ENCODE measurements around the gene TENT4A.

GRCh38 chr5:6775571-6775970 lies 62.3 kb downstream of the TENT4A start:
- TF ChIP-seq JUNB (CRISPR knock-in tag; IDR thresholded peaks at IDR 0.05; ENCODE audit: borderline replicate concordance) (no peak), EP300 (IDR thresholded peaks at IDR 0.05; ENCODE audit: low read depth in 2 of 2, low read length in 2 of 2) (no peak), EP300 (CRISPR knock-in tag; IDR thresholded peaks at IDR 0.05; ENCODE audit: borderline replicate concordance) (no peak), NFYB (CRISPR knock-in tag; IDR thresholded peaks at IDR 0.05) (no peak), ZFP36 (IDR thresholded peaks at IDR 0.05; ENCODE audit: borderline replicate concordance, low read depth, low read length, partially characterized antibody) (no peak), ZNF513 (CRISPR knock-in tag; conservative IDR thresholded peaks at IDR 0.05) (no peak), POLR2AphosphoS2 (IDR thresholded peaks at IDR 0.05; ENCODE audit: low read depth, low read length) (no peak), GABPB1 (CRISPR knock-in tag; IDR thresholded peaks at IDR 0.05) (no peak), GZF1 (CRISPR knock-in tag; IDR thresholded peaks at IDR 0.05) (no peak), RBM39 (IDR thresholded peaks at IDR 0.05; ENCODE audit: low read depth, low read length, poor library complexity, severe bottlenecking) (no peak)
- TF ChIP-seq, protein P1, sequence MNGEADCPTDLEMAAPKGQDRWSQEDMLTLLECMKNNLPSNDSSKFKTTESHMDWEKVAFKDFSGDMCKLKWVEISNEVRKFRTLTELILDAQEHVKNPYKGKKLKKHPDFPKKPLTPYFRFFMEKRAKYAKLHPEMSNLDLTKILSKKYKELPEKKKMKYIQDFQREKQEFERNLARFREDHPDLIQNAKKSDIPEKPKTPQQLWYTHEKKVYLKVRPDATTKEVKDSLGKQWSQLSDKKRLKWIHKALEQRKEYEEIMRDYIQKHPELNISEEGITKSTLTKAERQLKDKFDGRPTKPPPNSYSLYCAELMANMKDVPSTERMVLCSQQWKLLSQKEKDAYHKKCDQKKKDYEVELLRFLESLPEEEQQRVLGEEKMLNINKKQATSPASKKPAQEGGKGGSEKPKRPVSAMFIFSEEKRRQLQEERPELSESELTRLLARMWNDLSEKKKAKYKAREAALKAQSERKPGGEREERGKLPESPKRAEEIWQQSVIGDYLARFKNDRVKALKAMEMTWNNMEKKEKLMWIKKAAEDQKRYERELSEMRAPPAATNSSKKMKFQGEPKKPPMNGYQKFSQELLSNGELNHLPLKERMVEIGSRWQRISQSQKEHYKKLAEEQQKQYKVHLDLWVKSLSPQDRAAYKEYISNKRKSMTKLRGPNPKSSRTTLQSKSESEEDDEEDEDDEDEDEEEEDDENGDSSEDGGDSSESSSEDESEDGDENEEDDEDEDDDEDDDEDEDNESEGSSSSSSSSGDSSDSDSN (CRISPR knock-in tag; IDR thresholded peaks at IDR 0.05) = no peak
- TF ChIP-seq, protein P2, sequence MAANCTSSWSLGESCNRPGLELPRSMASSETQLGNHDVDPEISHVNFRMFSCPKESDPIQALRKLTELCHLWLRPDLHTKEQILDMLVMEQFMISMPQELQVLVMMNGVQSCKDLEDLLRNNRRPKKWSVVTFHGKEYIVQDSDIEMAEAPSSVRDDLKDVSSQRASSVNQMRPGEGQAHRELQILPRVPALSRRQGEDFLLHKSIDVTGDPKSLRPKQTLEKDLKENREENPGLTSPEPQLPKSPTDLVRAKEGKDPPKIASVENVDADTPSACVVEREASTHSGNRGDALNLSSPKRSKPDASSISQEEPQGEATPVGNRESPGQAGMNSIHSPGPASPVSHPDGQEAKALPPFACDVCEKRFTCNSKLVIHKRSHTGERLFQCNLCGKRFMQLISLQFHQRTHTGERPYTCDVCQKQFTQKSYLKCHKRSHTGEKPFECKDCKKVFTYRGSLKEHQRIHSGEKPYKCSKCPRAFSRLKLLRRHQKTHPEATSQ (CRISPR knock-in tag; IDR thresholded peaks at IDR 0.05; ENCODE audit: borderline replicate concordance) = no peak

All from HepG2 (cell line).